Glutamatergic neuron (in vitro differentiated cells): ENCODE results near the gene ABHD16B. TPM values are rescaled to one million over a fixed set of nuclear protein-coding genes. Genes with fewer than 3 reads are reported as not detected.
A peak's percentile ranks its signal among the peaks of the same experiment; 100 is the strongest.

Experiments
- DNase-seq: peaks from one replicate; pipeline ENCODE4 v3.0.0; 2022
- H3K27ac Mint-ChIP-seq: one replicate; pipeline ENCODE4 v1.8.0; 2020; ENCODE audit warnings: mild to moderate bottlenecking, mixed read lengths, inconsistent platforms; ENCODE audit not compliant: unreplicated experiment
- H3K27me3 Mint-ChIP-seq: one replicate; pipeline ENCODE4 v1.8.0; 2020; ENCODE audit warnings: mild to moderate bottlenecking, moderate library complexity, mixed read lengths, inconsistent platforms; ENCODE audit not compliant: unreplicated experiment
- H3K36me3 Mint-ChIP-seq: one replicate; pipeline ENCODE4 v1.8.0; 2020; ENCODE audit warnings: mild to moderate bottlenecking, mixed read lengths, inconsistent platforms; ENCODE audit not compliant: unreplicated experiment
- H3K4me1 Mint-ChIP-seq: one replicate; pipeline ENCODE4 v1.8.0; 2020; ENCODE audit warnings: mild to moderate bottlenecking, low read depth, mixed read lengths, inconsistent platforms; ENCODE audit not compliant: unreplicated experiment
- H3K4me3 Mint-ChIP-seq: one replicate; pipeline ENCODE4 v1.8.0; 2020; ENCODE audit warnings: mild to moderate bottlenecking, mixed read lengths, inconsistent platforms; ENCODE audit not compliant: unreplicated experiment
- H3K9me3 Mint-ChIP-seq: one replicate; pipeline ENCODE4 v1.8.0; 2020; ENCODE audit warnings: mild to moderate bottlenecking, moderate library complexity, mixed read lengths, inconsistent platforms; ENCODE audit not compliant: unreplicated experiment
- total RNA-seq: library from RNA; stranded (reverse); fragmentation: NEBNext Ultra II Directional; extraction: Animal tissue kit (Norgen Biotek cat#: 25700); gene quantifications from one replicate; pipeline ENCODE4 v1.2.1, GENCODE V29; 2021; ENCODE audit not compliant: unreplicated experiment
- TF ChIP-seq, protein P1 (sequence below): fragments of 200-600 bp; sonication (generic); IDR thresholded peaks from one replicate; pipeline ENCODE4 v1.5.0; 2021; ENCODE audit not compliant: partially characterized antibody, unreplicated experiment

ABHD16B gene
- total RNA-seq, 1 donor from 2014 or later = not detected

DNA sequence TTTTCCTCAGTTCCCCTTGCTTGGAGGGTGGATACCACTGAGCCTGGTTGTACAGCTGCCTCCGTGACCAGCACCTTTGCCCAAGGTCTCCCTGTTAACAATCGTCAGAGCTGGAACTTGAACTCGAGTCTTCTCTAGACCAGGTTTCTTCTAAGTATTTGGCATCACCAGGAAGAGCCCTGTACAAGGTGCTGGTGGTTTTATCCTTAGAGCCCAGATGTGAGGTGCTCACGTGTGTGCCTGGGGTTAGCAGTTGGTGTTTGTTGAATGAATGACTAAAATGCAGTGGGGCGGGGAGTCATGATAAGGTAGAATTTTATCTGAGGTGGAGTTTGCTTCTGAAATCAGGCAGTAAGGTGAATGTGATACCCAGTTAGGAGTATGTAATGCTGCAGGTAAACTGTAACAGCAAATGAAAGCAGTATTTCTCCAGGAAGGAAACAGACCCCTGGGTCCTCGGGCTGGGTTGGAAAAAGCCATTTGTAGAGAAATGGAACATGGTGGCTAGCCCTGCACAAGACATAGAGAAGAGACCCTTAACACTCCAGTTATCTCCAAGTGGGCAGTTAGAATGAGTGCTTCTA is 36.8 kb downstream of the ABHD16B start:
- H3K4me1 Mint-ChIP-seq = peaks cover 22% of the 10 kb centered on the region
- no peaks in the 10 kb centered on the region for H3K36me3 Mint-ChIP-seq
- TF ChIP-seq, protein P1, sequence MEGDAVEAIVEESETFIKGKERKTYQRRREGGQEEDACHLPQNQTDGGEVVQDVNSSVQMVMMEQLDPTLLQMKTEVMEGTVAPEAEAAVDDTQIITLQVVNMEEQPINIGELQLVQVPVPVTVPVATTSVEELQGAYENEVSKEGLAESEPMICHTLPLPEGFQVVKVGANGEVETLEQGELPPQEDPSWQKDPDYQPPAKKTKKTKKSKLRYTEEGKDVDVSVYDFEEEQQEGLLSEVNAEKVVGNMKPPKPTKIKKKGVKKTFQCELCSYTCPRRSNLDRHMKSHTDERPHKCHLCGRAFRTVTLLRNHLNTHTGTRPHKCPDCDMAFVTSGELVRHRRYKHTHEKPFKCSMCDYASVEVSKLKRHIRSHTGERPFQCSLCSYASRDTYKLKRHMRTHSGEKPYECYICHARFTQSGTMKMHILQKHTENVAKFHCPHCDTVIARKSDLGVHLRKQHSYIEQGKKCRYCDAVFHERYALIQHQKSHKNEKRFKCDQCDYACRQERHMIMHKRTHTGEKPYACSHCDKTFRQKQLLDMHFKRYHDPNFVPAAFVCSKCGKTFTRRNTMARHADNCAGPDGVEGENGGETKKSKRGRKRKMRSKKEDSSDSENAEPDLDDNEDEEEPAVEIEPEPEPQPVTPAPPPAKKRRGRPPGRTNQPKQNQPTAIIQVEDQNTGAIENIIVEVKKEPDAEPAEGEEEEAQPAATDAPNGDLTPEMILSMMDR = no peak
- DNase-seq = no peak
- peaks cover 8% of the 10 kb centered on the region for H3K9me3 Mint-ChIP-seq
- H3K4me3 Mint-ChIP-seq = no peak overlapping the region
- no peak overlapping the region for H3K27ac Mint-ChIP-seq
- peaks cover 9% of the 10 kb centered on the region for H3K27me3 Mint-ChIP-seq

DNA sequence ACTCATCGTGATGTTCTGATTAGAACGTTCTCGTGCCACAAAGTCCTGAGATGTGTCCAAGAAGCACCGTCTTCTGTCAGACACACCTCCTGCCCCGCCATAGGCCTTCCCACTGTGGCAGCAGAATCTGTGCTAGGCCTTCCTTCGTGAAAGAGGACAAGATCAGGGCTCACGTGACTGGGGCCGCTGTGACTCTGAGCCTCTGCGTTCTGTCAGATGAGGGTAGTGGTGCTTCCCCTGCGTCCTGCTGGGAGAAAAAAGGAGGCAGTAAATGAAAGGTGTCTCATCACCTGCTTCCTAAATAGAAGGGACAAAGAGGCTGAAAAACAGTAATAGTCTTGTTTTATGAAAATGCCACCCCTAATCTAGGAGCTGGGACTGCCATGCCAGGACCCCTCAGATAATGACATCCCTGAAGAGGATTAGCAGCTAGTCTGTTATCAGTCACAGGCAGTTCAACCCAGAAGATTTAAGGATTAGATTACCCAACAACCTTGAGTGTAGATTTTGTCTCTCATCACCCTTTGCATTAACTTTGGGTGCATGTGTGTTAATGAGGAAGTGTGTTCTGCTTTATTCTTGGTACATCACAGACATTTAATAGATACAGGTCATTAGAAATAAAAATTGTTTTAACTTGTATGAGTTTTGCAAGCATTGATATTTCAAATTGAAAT is 37.7 kb downstream of the ABHD16B start:
- peaks cover 8% of the 10 kb centered on the region for H3K9me3 Mint-ChIP-seq
- H3K27me3 Mint-ChIP-seq = peaks cover 7% of the 10 kb centered on the region
- TF ChIP-seq, protein P1 = no peak
- no peaks in the 10 kb centered on the region for H3K36me3 Mint-ChIP-seq
- no peak overlapping the region for H3K27ac Mint-ChIP-seq
- peaks cover 20% of the 10 kb centered on the region for H3K4me1 Mint-ChIP-seq
- DNase-seq = no peak
- no peak overlapping the region for H3K4me3 Mint-ChIP-seq

DNA sequence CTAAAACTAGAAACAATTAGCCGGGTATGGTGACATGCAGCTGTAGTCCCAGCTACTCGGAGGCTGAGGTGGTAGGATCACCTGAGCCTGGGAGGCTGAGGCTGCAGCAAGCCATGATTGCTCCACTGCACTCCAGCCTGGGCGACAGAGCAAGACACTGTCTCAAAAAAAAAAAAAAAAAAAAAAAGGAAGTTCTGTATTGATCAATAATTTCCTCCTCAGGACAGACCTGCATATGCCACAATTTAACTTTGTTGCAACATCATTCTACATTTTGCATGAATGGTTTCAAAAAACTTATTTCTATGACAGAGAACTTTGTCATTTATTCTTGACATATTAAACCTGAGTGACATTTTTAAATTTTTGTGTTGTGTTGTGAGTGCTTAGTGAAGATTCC is 39.1 kb downstream of the ABHD16B start:
- H3K4me1 Mint-ChIP-seq = peaks cover 23% of the 10 kb centered on the region
- peaks cover 6% of the 10 kb centered on the region for H3K9me3 Mint-ChIP-seq
- no peak overlapping the region for H3K4me3 Mint-ChIP-seq
- peak overlapping the region; percentile 78 for H3K27ac Mint-ChIP-seq
- TF ChIP-seq, protein P1 = no peak
- H3K36me3 Mint-ChIP-seq = no peaks in the 10 kb centered on the region
- DNase-seq = no peak
- H3K27me3 Mint-ChIP-seq = peaks cover 5% of the 10 kb centered on the region

DNA sequence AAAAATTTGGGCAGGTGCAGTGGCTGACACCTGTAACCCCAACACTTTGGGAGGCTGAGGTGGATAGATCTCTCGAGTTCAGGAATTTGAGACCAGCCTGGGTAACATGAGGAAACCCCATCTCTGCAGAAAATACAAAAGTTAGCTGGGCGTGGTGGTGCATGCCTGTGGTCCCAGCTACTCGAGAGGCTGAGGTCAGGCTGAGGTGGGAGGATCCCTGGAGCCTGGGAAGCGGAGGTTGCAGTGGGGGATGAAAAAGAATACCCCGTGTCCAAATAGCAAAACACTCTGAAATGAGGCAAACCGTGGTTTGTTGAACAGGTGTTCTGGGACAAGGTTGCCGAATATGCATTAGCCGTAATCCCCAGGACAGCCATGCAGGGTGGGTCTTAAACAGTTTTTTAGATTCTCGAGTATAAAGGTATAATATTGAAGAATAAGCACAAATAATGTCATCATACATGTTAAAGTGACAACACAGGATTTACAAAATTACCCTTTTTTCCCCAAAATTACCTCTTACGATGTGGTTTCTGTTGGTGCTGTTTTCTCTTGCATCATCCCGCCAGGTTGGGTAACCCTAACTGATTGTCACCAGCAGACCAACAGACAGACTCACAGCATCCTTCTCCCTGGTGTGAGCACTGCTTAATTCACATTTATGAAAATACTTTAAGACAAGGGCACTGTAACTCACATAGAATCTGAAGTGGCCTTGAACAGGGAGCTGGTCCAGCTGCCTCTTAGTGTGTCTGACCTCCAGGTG is 42.7 kb downstream of the ABHD16B start:
- Mint-ChIP-seq H3K27me3 (no peaks in the 10 kb centered on the region), H3K4me1 (peaks cover 12% of the 10 kb centered on the region), H3K9me3 (peaks cover 4% of the 10 kb centered on the region), H3K36me3 (no peaks in the 10 kb centered on the region), H3K27ac (no peak overlapping the region), H3K4me3 (no peak overlapping the region)
- DNase-seq = no peak
- TF ChIP-seq, protein P1 = no peak
